ENCODE results near the gene IRGQ. TPM values are rescaled to one million over a fixed set of nuclear protein-coding genes. Genes with fewer than 3 reads are reported as not detected.

Gene IRGQ
- total and polyA plus RNA-seq, 2 donors (not counting 3 experiments of a cell fraction or from before 2014, with no cell fraction given), result 15.8 to 33.2 TPM

GRCh38 chr19:43572171-43572588 lies 23.8 kb downstream of the IRGQ start:
- H3K27ac ChIP-seq (ENCODE audit: insufficient read depth, low read depth, low read length), result no peak overlapping the region
- H3K4me2 ChIP-seq (ENCODE audit: insufficient read depth, low read length), result no peak overlapping the region
- CTCF ChIA-PET, result interaction anchor here (1.5 to 1.7 kb wide), 4 partner anchors 17 to 37 kb away, joined by 4 to 6 read pairs (median 5); partner anchors contain the start of genes IRGQ and ZNF576
- H2AFZ ChIP-seq (ENCODE audit: low read depth, low read length), result no peak overlapping the region
- no peaks in the 10 kb centered on the region for H3K79me2 ChIP-seq (ENCODE audit: control insufficient read depth, insufficient read depth, low read length)
- DNase-seq (ENCODE audit: low read depth, low spot score) (no peak), FAIRE-seq (no peak)
- POLR2A ChIA-PET, result no interaction called here
- TF ChIP-seq FOS (IDR thresholded peaks at IDR 0.05; ENCODE audit: borderline replicate concordance, insufficient read depth, low read length), result no peak
- no peak for TF ChIP-seq CTCF (IDR thresholded peaks at IDR 0.05; ENCODE audit: extremely low read depth in 1 of 2, insufficient read depth in 1 of 2, low read depth in 1 of 2, low read length in 2 of 2)
- TF ChIP-seq EZH2 (IDR thresholded peaks at IDR 0.05; ENCODE audit: borderline replicate concordance, low read depth, low read length, severe bottlenecking), result no peak
- no peak for TF ChIP-seq JUN (IDR thresholded peaks at IDR 0.05; ENCODE audit: borderline replicate concordance, insufficient read depth, insufficient read length, low read depth)
- no peak for TF ChIP-seq POLR2A (IDR thresholded peaks at IDR 0.05; ENCODE audit: low read depth, low read length)
- TF ChIP-seq MAX (IDR thresholded peaks at IDR 0.05; ENCODE audit: insufficient read depth, insufficient read length), result no peak
- TF ChIP-seq POLR2AphosphoS5 (IDR thresholded peaks at IDR 0.05; ENCODE audit: insufficient read depth, low read depth, low read length), result no peak
- TF ChIP-seq MYC (IDR thresholded peaks at IDR 0.05; ENCODE audit: low read depth, low read length), result no peak
- TF ChIP-seq GATA2 (IDR thresholded peaks at IDR 0.05; ENCODE audit: insufficient read depth, insufficient read length, low read depth, low read length), result no peak
- no peaks in the 10 kb centered on the region for H3K9me1 ChIP-seq (replicated peaks; ENCODE audit: control insufficient read depth, extremely low read depth, insufficient read depth, low read length)
- no peaks in the 10 kb centered on the region for H3K9me3 ChIP-seq (replicated peaks; ENCODE audit: control insufficient read depth, insufficient read depth, low read length)
- H3K9ac ChIP-seq (replicated peaks; ENCODE audit: extremely low read depth, insufficient read depth, low read length), result no peak overlapping the region
- H3K4me3 ChIP-seq (replicated peaks in 1 of 3; ENCODE audit: insufficient read depth in 1 of 3, low read depth in 1 of 3, low read length in 3 of 3), result no peak overlapping the region
- no peaks in the 10 kb centered on the region for H3K36me3 ChIP-seq (ENCODE audit: control insufficient read depth in 2 of 2, extremely low read depth in 1 of 2, insufficient read depth in 2 of 2, low read length in 2 of 2)
- BruUV-seq (replicated peaks), result no TSS peak
- intact Hi-C loops (cut with micrococcal nuclease), result no loop called here
- no peaks in the 10 kb centered on the region for H4K20me1 ChIP-seq (replicated peaks; ENCODE audit: control insufficient read depth, extremely low read depth, insufficient read depth, low read length)
- dilution Hi-C loops (cut with MboI; ENCODE audit: extremely low pct_ligation_motif_present, low sequenced_read_pairs), result no loop called here
- H3K27me3 ChIP-seq (ENCODE audit: control insufficient read depth in 2 of 2, insufficient read depth in 2 of 2, low read length in 2 of 2), result no peaks in the 10 kb centered on the region
- peaks cover 7% of the 10 kb centered on the region for H3K4me1 ChIP-seq (ENCODE audit: control insufficient read depth, extremely low read depth, insufficient read depth, low read length)
